ENCODE data around the gene ETS1. TPM values are rescaled to one million over a fixed set of nuclear protein-coding genes. Genes with fewer than 3 reads are reported as not detected.

Gene ETS1
- total RNA-seq, 1 experiment from 2014 or later = 29.9 TPM

- Histone ChIP-seq H3K23me2 (ENCODE audit: insufficient read length, low read depth, low read length, poor library complexity, severe bottlenecking) (no peaks in the 10 kb centered on the region), H3K79me2 (ENCODE audit: insufficient read depth, low read length) (no peaks in the 10 kb centered on the region), H3K9me3 (ENCODE audit: control insufficient read depth, low read depth, low read length) (no peaks in the 10 kb centered on the region), H3K79me1 (ENCODE audit: insufficient read depth, low read depth, low read length, poor library complexity, severe bottlenecking) (peaks cover 3% of the 10 kb centered on the region), H3K56ac (ENCODE audit: insufficient read length, low read depth, low read length) (no peak overlapping the region), H2AK5ac (ENCODE audit: insufficient read length, low read length) (no peak overlapping the region), H3K4me2 (ENCODE audit: insufficient read depth, insufficient read length, low read length) (no peak overlapping the region), H3K14ac (ENCODE audit: insufficient read depth, low read length) (no peak overlapping the region), H3K23ac (ENCODE audit: insufficient read length, low read depth, low read length) (no peak overlapping the region), H2AFZ (ENCODE audit: low read length) (no peak overlapping the region), H2BK12ac (ENCODE audit: insufficient read length, low read depth, low read length) (no peak overlapping the region), H3K27me3 (ENCODE audit: insufficient read depth, low read length) (no peaks in the 10 kb centered on the region), H3K27ac (ENCODE audit: insufficient read length, low read depth, low read length) (no peak overlapping the region), H2BK20ac (ENCODE audit: low read depth, low read length, poor library complexity, severe bottlenecking) (no peak overlapping the region), H3T11ph (ENCODE audit: low read length) (no peak overlapping the region), H3K4me1 (ENCODE audit: insufficient read depth, low read length) (peaks cover 7% of the 10 kb centered on the region), H4K91ac (ENCODE audit: insufficient read length, low read depth, low read length) (no peak overlapping the region), H2BK120ac (ENCODE audit: low read depth, low read length, poor library complexity, severe bottlenecking) (no peak overlapping the region), H4K8ac (replicated peaks; ENCODE audit: insufficient read length, low read depth, low read length) (no peak overlapping the region), H2BK15ac (ENCODE audit: low read depth, low read length) (no peak overlapping the region), H3K4ac (ENCODE audit: low read depth, low read length) (no peak overlapping the region), H4K5ac (ENCODE audit: insufficient read length, low read depth, low read length) (no peak overlapping the region), H2BK5ac (ENCODE audit: insufficient read length, low read length) (no peak overlapping the region), H4K20me1 (ENCODE audit: control insufficient read depth, insufficient read depth, insufficient read length) (no peaks in the 10 kb centered on the region), H3K9ac (ENCODE audit: extremely low read depth, insufficient read length, low read length) (no peak overlapping the region), H3K18ac (ENCODE audit: insufficient read length, low read depth, low read length) (no peak overlapping the region)
- peaks cover 27 to 37% of the 10 kb centered on the region in 2 experiments for H3K4me1 Mint-ChIP-seq
- no peaks in the 10 kb centered on the region for H3K27me3 Mint-ChIP-seq (ENCODE audit: low read depth)
- peak overlapping the region in 1 of 3 experiments; percentile 19; a peak in 2 of 7 replicates for H3K27ac Mint-ChIP-seq
- DNase-seq = no peak
- peaks cover 5 to 13% (median 12%) of the 10 kb centered on the region in 3 experiments; a peak in 4 of 7 replicates for H3K36me3 Mint-ChIP-seq (ENCODE audit: insufficient read depth in 1 of 3, low read depth in 3 of 3)
- H3K4me3 Mint-ChIP-seq = no peak overlapping the region
- peaks cover 0 to 4% of the 10 kb centered on the region in 2 experiments; a peak in 2 of 5 replicates for H3K9me3 Mint-ChIP-seq
- WGBS (ENCODE audit: extremely low coverage, insufficient read length, low lambda C conversion rate) = no CpG with 5 or more reads among the region's 3 CpGs
- TF ChIP-seq CTCF (conservative IDR thresholded peaks at IDR 0.05) = no peak
Observed at GRCh38 chr11:128497776-128498095, 89.6 kb downstream of the ETS1 start.

Measured in H9 (cell line).